Measurements from ENCODE around the gene PAWR.

- TF ChIP-seq CTCF (IDR thresholded peaks at IDR 0.05) = no peak
- TF ChIP-seq EZH2 (IDR thresholded peaks at IDR 0.05) = no peak
- TF ChIP-seq EZH2phosphoT487 (IDR thresholded peaks at IDR 0.05) = no peak
Measured at GRCh38 chr12:79689061-79689476, 1.7 kb downstream of the PAWR start.

All from neural progenitor cell (in vitro differentiated cells).